ENCODE measurements around the gene TSHZ1. TPM values are rescaled to one million over a fixed set of nuclear protein-coding genes. Genes with fewer than 3 reads are reported as not detected.

Gene TSHZ1
- total RNA-seq, 1 donor from 2014 or later = 1.3 TPM

DNA sequence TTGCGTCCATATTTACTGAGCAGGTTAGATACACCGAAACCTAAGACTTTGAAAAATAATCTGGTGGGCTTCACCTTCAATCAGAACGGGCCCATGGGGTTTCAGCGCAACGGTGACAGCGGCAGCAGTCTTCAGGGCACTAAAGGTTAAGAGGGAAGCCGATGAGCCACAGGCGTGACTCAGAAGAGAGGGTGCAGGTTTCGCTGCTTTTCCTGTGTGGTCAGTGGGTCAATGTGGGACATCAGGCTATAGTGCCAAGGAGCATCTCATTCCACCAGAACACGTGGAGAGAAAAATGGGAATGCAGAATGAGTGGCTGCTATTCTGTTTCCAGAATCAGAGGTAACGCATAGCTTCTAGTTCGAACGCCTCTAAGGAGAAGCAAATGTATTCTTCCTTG is 10.5 kb upstream of the TSHZ1 start:
- FAIRE-seq (peak; percentile 18), DNase-seq (ENCODE audit: low read depth) (no peak)
- TF ChIP-seq, protein P1, sequence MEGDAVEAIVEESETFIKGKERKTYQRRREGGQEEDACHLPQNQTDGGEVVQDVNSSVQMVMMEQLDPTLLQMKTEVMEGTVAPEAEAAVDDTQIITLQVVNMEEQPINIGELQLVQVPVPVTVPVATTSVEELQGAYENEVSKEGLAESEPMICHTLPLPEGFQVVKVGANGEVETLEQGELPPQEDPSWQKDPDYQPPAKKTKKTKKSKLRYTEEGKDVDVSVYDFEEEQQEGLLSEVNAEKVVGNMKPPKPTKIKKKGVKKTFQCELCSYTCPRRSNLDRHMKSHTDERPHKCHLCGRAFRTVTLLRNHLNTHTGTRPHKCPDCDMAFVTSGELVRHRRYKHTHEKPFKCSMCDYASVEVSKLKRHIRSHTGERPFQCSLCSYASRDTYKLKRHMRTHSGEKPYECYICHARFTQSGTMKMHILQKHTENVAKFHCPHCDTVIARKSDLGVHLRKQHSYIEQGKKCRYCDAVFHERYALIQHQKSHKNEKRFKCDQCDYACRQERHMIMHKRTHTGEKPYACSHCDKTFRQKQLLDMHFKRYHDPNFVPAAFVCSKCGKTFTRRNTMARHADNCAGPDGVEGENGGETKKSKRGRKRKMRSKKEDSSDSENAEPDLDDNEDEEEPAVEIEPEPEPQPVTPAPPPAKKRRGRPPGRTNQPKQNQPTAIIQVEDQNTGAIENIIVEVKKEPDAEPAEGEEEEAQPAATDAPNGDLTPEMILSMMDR (IDR thresholded peaks at IDR 0.05; ENCODE audit: insufficient read depth, low read length, severe bottlenecking) = no peak
- H3K27me3 ChIP-seq (ENCODE audit: control insufficient read depth, insufficient read depth, low read length) = no peaks in the 10 kb centered on the region
- H3K4me3 ChIP-seq (ENCODE audit: low read depth, low read length) = no peak overlapping the region
- peaks cover 6% of the 10 kb centered on the region for H3K36me3 ChIP-seq (ENCODE audit: control insufficient read depth, insufficient read depth, low read length)

DNA sequence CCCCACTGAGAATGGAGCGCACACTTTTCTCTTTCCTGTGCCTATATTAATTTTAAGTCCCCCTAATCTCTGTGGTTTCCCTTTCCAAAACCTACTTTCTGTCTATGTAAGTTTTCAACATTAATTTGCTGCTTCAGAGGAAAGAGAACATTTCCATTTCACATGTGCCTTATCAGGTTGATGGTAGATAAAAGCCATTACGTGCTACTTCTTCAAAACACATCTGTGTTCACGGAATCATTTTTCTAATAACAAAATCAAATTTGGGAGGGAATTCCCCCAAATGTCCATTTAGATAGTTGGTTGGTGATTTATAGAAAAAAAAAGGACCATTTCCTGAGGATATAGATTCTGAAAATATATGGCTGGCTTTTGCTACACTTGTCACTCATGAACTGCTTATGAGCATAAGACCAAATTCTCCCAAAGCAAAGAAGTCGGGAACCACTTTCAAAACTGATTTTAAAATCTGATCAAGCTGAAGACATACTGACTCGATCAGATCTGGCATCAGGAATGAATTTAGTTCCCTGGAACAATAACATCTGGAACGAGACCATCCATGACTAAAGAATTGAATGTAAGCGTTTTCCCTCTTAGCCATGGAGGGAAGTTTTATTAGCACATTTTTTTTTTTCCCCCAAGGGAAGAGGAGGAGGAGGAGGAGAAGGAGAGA is 9.9 kb upstream of the TSHZ1 start:
- TF ChIP-seq, protein P1 (IDR thresholded peaks at IDR 0.05; ENCODE audit: insufficient read depth, low read length, severe bottlenecking) = no peak
- Histone ChIP-seq H3K4me3 (ENCODE audit: low read depth, low read length) (no peak overlapping the region), H3K36me3 (ENCODE audit: control insufficient read depth, insufficient read depth, low read length) (peaks cover 6% of the 10 kb centered on the region), H3K27me3 (ENCODE audit: control insufficient read depth, insufficient read depth, low read length) (no peaks in the 10 kb centered on the region)
- no peak for DNase-seq (ENCODE audit: low read depth)
- no peak for FAIRE-seq

DNA sequence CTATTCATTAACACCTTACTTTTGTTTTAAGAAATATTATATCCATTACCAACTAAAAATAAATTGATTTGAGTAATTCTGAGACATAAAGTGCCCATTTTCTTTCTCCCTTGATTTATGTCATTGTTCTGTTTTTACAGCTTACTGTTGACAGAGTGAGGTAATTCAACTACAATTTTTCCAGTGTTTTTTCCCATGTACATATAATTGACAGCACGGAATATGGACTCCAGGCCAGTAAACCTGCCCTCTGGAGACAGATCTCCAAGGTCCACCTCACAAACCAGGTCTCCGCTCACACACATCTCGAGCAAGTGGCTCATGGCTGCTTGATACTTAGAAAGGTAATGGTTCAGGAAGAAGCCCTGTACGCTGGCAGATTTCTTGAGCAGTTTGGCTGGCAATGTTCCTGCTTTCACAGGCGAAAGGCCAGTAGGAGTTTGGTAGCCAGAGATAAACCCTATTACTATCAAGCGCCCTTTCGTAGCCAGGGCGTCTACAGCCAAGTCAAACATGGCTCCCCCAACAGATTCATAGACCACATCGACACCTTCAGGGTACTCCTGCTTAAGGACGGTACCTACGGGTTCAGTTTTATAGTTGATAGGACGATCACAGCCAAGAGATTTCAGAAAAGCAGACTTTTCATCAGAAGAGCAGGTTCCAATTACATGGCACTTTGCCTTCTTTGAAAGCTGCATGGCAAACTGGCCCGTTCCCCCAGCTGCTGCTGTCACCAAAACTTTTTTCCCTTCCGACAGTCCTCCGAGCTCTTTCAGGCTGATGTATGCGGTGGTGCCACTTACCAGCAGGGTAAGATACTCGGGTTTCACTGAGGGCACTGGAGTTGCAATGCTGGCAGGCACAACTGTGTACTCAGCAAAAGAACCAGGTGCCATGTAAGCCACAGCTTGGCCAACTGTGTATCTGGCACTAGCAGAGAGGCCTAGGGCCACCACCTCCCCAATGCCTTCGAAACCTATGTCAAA is 9.0 kb upstream of the TSHZ1 start:
- Histone ChIP-seq H3K4me3 (ENCODE audit: low read depth, low read length) (no peak overlapping the region), H3K27me3 (ENCODE audit: control insufficient read depth, insufficient read depth, low read length) (no peaks in the 10 kb centered on the region), H3K36me3 (ENCODE audit: control insufficient read depth, insufficient read depth, low read length) (peaks cover 6% of the 10 kb centered on the region)
- no peak for FAIRE-seq
- DNase-seq (ENCODE audit: low read depth) = no peak
- TF ChIP-seq, protein P1 (IDR thresholded peaks at IDR 0.05; ENCODE audit: insufficient read depth, low read length, severe bottlenecking) = no peak

DNA sequence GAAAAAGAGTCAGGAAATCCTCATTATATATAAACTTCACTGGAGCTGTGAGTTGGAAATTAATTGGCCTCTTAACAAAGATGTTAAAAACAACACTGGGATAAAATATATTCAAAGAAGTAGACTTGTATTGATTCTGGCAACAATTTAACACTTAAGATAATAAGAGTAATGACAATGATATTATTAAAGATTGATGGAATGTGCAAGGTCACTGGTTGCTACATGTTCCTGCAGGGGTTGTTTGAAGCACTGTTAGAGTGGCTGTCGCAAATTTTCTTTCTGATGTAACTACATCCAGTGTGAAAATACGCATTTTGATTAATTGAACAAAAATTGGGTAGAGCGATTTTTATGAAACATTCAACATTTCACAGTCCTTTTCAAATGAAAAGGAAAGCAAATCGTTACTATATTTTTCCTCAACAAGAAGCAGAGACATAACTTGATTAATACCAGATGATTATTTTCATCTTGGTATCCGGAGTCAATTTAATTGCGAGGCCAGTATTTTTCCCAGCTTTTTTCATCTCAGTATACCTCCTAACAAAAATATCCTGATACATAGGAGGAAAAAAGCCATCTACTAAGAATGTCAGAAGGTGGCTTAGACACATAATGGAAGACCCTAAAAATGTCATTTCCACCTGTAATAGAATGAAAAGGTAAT is 7.8 kb upstream of the TSHZ1 start:
- no peak overlapping the region for H3K4me3 ChIP-seq (ENCODE audit: low read depth, low read length)
- TF ChIP-seq, protein P1 (IDR thresholded peaks at IDR 0.05; ENCODE audit: insufficient read depth, low read length, severe bottlenecking) = no peak
- no peak for DNase-seq (ENCODE audit: low read depth)
- H3K27me3 ChIP-seq (ENCODE audit: control insufficient read depth, insufficient read depth, low read length) = no peaks in the 10 kb centered on the region
- peaks cover 6% of the 10 kb centered on the region for H3K36me3 ChIP-seq (ENCODE audit: control insufficient read depth, insufficient read depth, low read length)
- no peak for FAIRE-seq

DNA sequence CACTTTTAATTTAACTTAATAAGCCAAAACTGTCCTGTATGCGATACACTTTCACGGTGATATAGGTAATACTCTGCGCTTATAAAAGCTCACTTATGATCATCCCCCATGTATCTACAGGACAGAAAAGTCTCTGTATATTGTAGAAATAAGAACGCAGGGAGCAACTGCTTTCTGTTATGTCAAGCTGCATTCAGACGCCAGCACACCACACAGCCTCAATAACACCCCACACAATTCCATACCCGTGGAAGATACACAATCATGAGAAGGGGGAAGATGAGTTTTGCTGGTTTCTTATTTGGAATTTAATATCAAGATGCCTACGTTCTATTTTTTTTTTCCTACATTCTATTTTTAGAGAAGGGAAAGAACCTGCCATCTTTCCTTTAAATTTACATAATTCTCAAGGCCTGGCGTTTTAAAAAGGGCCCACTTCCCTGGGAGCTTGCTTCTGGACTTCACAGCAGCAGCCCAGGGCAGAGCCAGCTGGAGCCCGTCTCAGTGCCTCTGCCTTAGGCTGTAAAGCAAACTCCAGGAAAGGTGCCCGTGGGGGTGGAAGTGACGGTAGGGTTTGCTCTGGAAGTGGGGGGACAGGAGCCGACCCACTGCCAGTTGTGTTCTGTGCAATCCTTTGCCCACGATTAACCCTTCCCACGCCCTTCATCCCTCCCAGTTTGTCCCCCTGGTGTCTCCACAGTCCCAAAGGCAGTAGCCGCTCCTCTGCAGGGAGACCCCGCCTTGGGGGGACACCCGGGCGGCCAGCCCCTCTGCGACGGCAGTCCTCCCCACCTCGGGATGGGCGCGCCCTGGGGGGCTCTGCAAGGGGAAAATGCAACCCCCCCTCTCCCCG is 7.0 kb upstream of the TSHZ1 start:
- no peak for FAIRE-seq
- TF ChIP-seq, protein P1 (IDR thresholded peaks at IDR 0.05; ENCODE audit: insufficient read depth, low read length, severe bottlenecking) = no peak
- Histone ChIP-seq H3K36me3 (ENCODE audit: control insufficient read depth, insufficient read depth, low read length) (peaks cover 6% of the 10 kb centered on the region), H3K4me3 (ENCODE audit: low read depth, low read length) (peak overlapping the region; percentile 27), H3K27me3 (ENCODE audit: control insufficient read depth, insufficient read depth, low read length) (no peaks in the 10 kb centered on the region)
- no peak for DNase-seq (ENCODE audit: low read depth)
